HepG2 (cell line): ENCODE measurements around the gene LIM2. TPM values are rescaled to one million over a fixed set of nuclear protein-coding genes. Genes with fewer than 3 reads are reported as not detected.

Experiments
- CCDC6 ChIP-seq: sonication (generic); formaldehyde crosslinking; IDR thresholded peaks from 2 replicates; pipeline ENCODE4 v1.8.1; 2022; ENCODE audit warnings: mild to moderate bottlenecking, missing genetic modification reagents, moderate library complexity
- DNMT1 ChIP-seq: sonication (generic); formaldehyde crosslinking; IDR thresholded peaks from 2 replicates; pipeline ENCODE4 v1.5.1; 2020; ENCODE audit warnings: mild to moderate bottlenecking, missing genetic modification reagents
- EEA1 ChIP-seq: sonication (generic); formaldehyde crosslinking; IDR thresholded peaks from 2 replicates; pipeline ENCODE4 v1.5.1; 2020; ENCODE audit warnings: mild to moderate bottlenecking, missing genetic modification reagents, borderline replicate concordance
- KLF16 ChIP-seq, 2 experiments: sonication (generic) in 1 of 2; formaldehyde crosslinking in 1 of 2; IDR thresholded peaks; 2 replicates each; pipeline versions ENCODE4 v1.6.1 to v1.8.0; 2016 to 2023; ENCODE audit warnings: missing genetic modification reagents in 2 of 2, missing compliant biosample characterization in 1 of 2
- MED13 ChIP-seq: sonication (generic); formaldehyde crosslinking; IDR thresholded peaks from 2 replicates; pipeline ENCODE4 v1.5.0; 2020; ENCODE audit warnings: missing genetic modification reagents
- MIER2 ChIP-seq: IDR thresholded peaks from 2 replicates; pipeline ENCODE4 v1.6.1; 2016; ENCODE audit warnings: missing biosample characterization, missing genetic modification reagents
- MXD4 ChIP-seq: IDR thresholded peaks from 2 replicates; pipeline ENCODE4 v1.6.1; 2016; ENCODE audit warnings: mild to moderate bottlenecking, missing biosample characterization, missing genetic modification reagents
- NCOA5 ChIP-seq: sonication (generic); formaldehyde crosslinking; IDR thresholded peaks from 2 replicates; pipeline ENCODE4 v1.4.0; 2020; ENCODE audit warnings: missing genetic modification reagents
- PHF21A ChIP-seq: sonication (generic); formaldehyde crosslinking; IDR thresholded peaks from 2 replicates; pipeline ENCODE4 v1.5.0; 2020; ENCODE audit warnings: mild to moderate bottlenecking, missing genetic modification reagents
- PLRG1 ChIP-seq: fragments of 450-650 bp; conservative IDR thresholded peaks from 2 replicates; pipeline ENCODE4 v1.6.1; 2016
- SIX1 ChIP-seq: sonication (generic); formaldehyde crosslinking; IDR thresholded peaks from 2 replicates; pipeline ENCODE4 v1.4.0; 2020; ENCODE audit warnings: missing genetic modification reagents, borderline replicate concordance
- SRSF1 ChIP-seq: fragments of 200-400 bp; formaldehyde crosslinking; optimal IDR thresholded peaks from 2 replicates; pipeline ENCODE3; 2017; ENCODE audit warnings: mild to moderate bottlenecking, low read depth, low read length, moderate library complexity
- TCF7 ChIP-seq: sonication (generic); IDR thresholded peaks from 2 replicates; pipeline ENCODE4 v1.6.1; 2016; ENCODE audit warnings: antibody characterized with exemption, low read depth
- TMF1 ChIP-seq: sonication (generic); formaldehyde crosslinking; IDR thresholded peaks from 2 replicates; pipeline ENCODE4 v1.8.1; 2022; ENCODE audit warnings: low read depth, missing genetic modification reagents
- ZBTB20 ChIP-seq: sonication (generic); formaldehyde crosslinking; IDR thresholded peaks from 2 replicates; pipeline ENCODE4 v1.8.1; 2023; ENCODE audit warnings: missing genetic modification reagents, low read depth, mild to moderate bottlenecking, borderline replicate concordance
- ZEB1 ChIP-seq: IDR thresholded peaks from 2 replicates; pipeline ENCODE4 v1.6.1; 2012; ENCODE audit warnings: mild to moderate bottlenecking, low read depth, inconsistent platforms; ENCODE audit not compliant: insufficient replicate concordance
- ZNF546 ChIP-seq: sonication (generic); formaldehyde crosslinking; conservative IDR thresholded peaks from 2 replicates; pipeline ENCODE4 v1.8.1; 2023; ENCODE audit warnings: mild to moderate bottlenecking, missing genetic modification reagents
- ZNF598 ChIP-seq: sonication (generic); formaldehyde crosslinking; IDR thresholded peaks from 2 replicates; pipeline ENCODE4 v1.5.1; 2020; ENCODE audit warnings: mild to moderate bottlenecking, missing genetic modification reagents, borderline replicate concordance
- ZNF761 ChIP-seq: sonication (generic); formaldehyde crosslinking; conservative IDR thresholded peaks from 2 replicates; pipeline ENCODE4 v1.4.0; 2020; ENCODE audit warnings: mild to moderate bottlenecking, missing genetic modification reagents
- polyA plus RNA-seq, 8 experiments: library from polyadenylated mRNA; depleted of rRNA in 3 of 8; stranded (reverse) in 7 of 8; unstranded in 1 of 8; fragments of >200 nt; fragmentation: Illumina TruSeq in 4 of 8; extraction: Trizol in 4 of 8; gene quantifications; 2 replicates each; pipeline versions ENCODE4 v1.2.1 to v1.2.3, GENCODE V29; 2011 to 2016; ENCODE audit warnings: low read depth in 4 of 8, missing spikeins in 1 of 8, mixed read lengths in 1 of 8; ENCODE audit not compliant: insufficient read depth in 1 of 8
- total RNA-seq, 5 experiments: library from RNA; depleted of rRNA; stranded (reverse); fragments of >200 nt; fragmentation: Illumina TruSeq; extraction: Trizol; gene quantifications; 2 replicates each; pipeline ENCODE4 v1.2.3, GENCODE V29; 2016; ENCODE audit warnings: low read depth in 1 of 5
- TF ChIP-seq, protein P1 (sequence below): IDR thresholded peaks from 2 replicates; pipeline ENCODE4 v1.6.1; 2012; ENCODE audit warnings: low read length, improper control_type of control experiment
- TF ChIP-seq, protein P2 (sequence below): sonication (generic); formaldehyde crosslinking; IDR thresholded peaks from 2 replicates; pipeline ENCODE4 v1.4.0; 2020; ENCODE audit warnings: mild to moderate bottlenecking, low read depth, missing genetic modification reagents
- TF ChIP-seq, protein P3 (sequence below): IDR thresholded peaks from 2 replicates; pipeline ENCODE4 v1.6.1; 2012; ENCODE audit warnings: low read depth, low read length, improper control_type of control experiment
- TF ChIP-seq, protein P4 (sequence below): sonication (generic); formaldehyde crosslinking; IDR thresholded peaks from 2 replicates; pipeline ENCODE4 v1.5.0; 2020; ENCODE audit warnings: missing genetic modification reagents

Gene LIM2
- total and polyA plus RNA-seq, 2 of the 13 experiments (the other 11 are each of a cell fraction or from before 2014, with no cell fraction given) = 1.3 TPM; not detected in 1

DNA sequence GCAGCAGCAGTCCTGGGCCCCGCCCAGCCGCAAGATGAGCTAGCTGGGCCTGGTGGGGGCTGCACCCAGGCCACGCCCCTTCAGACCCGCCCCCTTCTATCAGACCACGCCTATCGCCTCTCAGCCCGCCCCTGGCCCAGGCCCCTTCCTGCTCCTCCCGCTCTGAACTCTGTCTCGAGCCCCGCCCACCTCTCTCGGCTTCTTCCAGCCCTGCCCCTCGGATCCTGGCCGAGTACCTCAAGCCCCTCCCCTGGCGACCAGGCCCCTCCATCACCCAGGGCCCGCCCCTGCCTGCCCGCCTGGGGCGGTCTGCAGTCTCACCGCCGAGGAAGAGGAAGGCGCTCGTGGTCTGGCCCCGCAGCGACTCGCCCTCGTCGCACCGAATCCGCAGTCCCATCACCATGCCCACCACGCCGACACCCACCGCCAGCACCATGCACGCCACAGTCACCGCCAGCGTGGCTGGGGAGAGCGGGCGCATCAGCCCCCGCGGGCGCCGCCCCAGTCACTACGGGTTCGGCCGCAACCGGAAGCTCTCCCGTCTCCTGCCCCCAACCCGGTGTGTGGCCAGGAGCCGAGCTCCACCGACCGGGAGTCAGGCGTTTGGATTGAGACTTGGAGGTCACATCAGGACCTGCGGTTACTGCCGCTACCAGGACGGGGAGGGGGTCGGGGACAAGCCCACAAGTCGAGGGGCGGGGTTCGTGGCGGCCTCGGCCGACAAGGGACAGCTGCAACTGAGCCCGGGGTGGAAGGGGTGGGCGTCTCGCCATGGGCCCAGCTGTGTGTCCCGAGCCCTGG, 20.0 kb downstream of the LIM2 start (continued):
- TF ChIP-seq ZNF546 (CRISPR knock-in tag) (peak; percentile 62; the same call in 1 of the 2 replicates), ZBTB20 (peak; percentile 28; the same call in 1 of the 2 replicates), MED13 (CRISPR knock-in tag) (no peak; the same call in 1 of the 2 replicates), PHF21A (peak; percentile 77), MXD4 (CRISPR knock-in tag) (0 out of 2 replicates have a peak, but pooled peaks have one; percentile 45), TMF1 (CRISPR knock-in tag) (no peak), SIX1 (CRISPR knock-in tag) (no peak; the same call in 1 of the 2 replicates), SRSF1 (peak; percentile 69), TCF7 (no peak), PLRG1 (no peak), KLF16 (CRISPR knock-in tag; IDR thresholded peaks at IDR 0.05) (peak in 1 of 2 experiments; percentile 53; a peak in 2 of 4 replicates), EEA1 (CRISPR knock-in tag) (peak; percentile 93; the same call in 1 of the 2 replicates), ZEB1 (no peak), DNMT1 (CRISPR knock-in tag) (peak; percentile 89; the same call in 1 of the 2 replicates), ZNF761 (CRISPR knock-in tag) (no peak; the same call in 1 of the 2 replicates), NCOA5 (CRISPR knock-in tag) (no peak), MIER2 (CRISPR knock-in tag) (peak; percentile 54; the same call in 1 of the 2 replicates), CCDC6 (CRISPR knock-in tag) (peak; percentile 49), ZNF598 (CRISPR knock-in tag) (peak; percentile 89)
- TF ChIP-seq, protein P1, sequence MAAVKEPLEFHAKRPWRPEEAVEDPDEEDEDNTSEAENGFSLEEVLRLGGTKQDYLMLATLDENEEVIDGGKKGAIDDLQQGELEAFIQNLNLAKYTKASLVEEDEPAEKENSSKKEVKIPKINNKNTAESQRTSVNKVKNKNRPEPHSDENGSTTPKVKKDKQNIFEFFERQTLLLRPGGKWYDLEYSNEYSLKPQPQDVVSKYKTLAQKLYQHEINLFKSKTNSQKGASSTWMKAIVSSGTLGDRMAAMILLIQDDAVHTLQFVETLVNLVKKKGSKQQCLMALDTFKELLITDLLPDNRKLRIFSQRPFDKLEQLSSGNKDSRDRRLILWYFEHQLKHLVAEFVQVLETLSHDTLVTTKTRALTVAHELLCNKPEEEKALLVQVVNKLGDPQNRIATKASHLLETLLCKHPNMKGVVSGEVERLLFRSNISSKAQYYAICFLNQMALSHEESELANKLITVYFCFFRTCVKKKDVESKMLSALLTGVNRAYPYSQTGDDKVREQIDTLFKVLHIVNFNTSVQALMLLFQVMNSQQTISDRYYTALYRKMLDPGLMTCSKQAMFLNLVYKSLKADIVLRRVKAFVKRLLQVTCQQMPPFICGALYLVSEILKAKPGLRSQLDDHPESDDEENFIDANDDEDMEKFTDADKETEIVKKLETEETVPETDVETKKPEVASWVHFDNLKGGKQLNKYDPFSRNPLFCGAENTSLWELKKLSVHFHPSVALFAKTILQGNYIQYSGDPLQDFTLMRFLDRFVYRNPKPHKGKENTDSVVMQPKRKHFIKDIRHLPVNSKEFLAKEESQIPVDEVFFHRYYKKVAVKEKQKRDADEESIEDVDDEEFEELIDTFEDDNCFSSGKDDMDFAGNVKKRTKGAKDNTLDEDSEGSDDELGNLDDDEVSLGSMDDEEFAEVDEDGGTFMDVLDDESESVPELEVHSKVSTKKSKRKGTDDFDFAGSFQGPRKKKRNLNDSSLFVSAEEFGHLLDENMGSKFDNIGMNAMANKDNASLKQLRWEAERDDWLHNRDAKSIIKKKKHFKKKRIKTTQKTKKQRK = no peak
- TF ChIP-seq, protein P2, sequence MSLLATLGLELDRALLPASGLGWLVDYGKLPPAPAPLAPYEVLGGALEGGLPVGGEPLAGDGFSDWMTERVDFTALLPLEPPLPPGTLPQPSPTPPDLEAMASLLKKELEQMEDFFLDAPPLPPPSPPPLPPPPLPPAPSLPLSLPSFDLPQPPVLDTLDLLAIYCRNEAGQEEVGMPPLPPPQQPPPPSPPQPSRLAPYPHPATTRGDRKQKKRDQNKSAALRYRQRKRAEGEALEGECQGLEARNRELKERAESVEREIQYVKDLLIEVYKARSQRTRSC (CRISPR knock-in tag) = no peak
- TF ChIP-seq, protein P3, sequence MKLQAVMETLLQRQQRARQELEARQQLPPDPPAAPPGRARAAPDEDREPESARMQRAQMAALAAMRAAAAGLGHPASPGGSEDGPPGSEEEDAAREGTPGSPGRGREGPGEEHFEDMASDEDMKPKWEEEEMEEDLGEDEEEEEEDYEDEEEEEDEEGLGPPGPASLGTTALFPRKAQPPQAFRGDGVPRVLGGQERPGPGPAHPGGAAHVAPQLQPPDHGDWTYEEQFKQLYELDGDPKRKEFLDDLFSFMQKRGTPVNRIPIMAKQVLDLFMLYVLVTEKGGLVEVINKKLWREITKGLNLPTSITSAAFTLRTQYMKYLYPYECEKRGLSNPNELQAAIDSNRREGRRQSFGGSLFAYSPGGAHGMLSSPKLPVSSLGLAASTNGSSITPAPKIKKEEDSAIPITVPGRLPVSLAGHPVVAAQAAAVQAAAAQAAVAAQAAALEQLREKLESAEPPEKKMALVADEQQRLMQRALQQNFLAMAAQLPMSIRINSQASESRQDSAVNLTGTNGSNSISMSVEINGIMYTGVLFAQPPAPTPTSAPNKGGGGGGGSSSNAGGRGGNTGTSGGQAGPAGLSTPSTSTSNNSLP = 0 out of 2 replicates have a peak, but pooled peaks have one; percentile 15
- TF ChIP-seq, protein P4, sequence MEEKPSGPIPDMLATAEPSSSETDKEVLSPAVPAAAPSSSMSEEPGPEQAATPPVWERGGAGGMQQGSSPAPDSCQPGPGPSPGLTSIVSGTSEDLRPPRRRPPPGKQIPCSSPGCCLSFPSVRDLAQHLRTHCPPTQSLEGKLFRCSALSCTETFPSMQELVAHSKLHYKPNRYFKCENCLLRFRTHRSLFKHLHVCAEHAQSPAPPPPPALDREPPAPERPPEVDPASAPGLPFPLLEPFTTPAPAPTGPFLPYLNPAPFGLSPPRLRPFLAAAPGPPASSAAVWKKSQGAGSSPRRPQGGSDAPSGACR (CRISPR knock-in tag) = peak; percentile 92; the same call in 1 of the 2 replicates
